HL-60 (cell line): ENCODE results near the gene PCDH18.
A peak's percentile ranks its signal among the peaks of the same experiment; 100 is the strongest.
"Not testable (repeated sequence)": the region's sequence is repeated elsewhere in the genome, so short reads cannot be mapped to it uniquely, and the experiment has no call there.

ENCODE experiments used
- DNase-seq, 2 experiments: peaks; one replicate each; pipeline ENCODE4 v3.0.0-alpha.2; 2010 to 2020; ENCODE audit warnings: low read depth in 1 of 2, low spot score in 1 of 2
- H3K27ac ChIP-seq: fragments of 250-450 bp; sonication (Bioruptor Pico); replicated peaks from 2 replicates; pipeline ENCODE4 v1.5.1; 2020; ENCODE audit warnings: mild to moderate bottlenecking, moderate library complexity
- H3K27me3 ChIP-seq: fragments of 250-450 bp; sonication (Bioruptor Pico); 2 replicates; pipeline ENCODE4 v1.5.1; 2021; ENCODE audit warnings: mild to moderate bottlenecking, moderate library complexity; ENCODE audit not compliant: insufficient read depth, poor library complexity, severe bottlenecking
- H3K4me3 ChIP-seq: replicated peaks from 2 replicates; pipeline ENCODE4 v1.5.1; 2011; ENCODE audit warnings: mild to moderate bottlenecking, control low read depth, low read length; ENCODE audit not compliant: insufficient read depth
- GABPA ChIP-seq: IDR thresholded peaks from 2 replicates; pipeline ENCODE4 v1.6.1; 2012; ENCODE audit warnings: low read depth
- POLR2AphosphoS5 ChIP-seq: IDR thresholded peaks from 2 replicates; pipeline ENCODE4 v1.6.1; 2012; ENCODE audit warnings: low read depth
- SPI1 ChIP-seq: IDR thresholded peaks from 2 replicates; pipeline ENCODE4 v1.6.1; 2012; ENCODE audit warnings: low read depth, mild to moderate bottlenecking, borderline replicate concordance
- TF ChIP-seq, protein P1 (sequence below): IDR thresholded peaks from 2 replicates; pipeline ENCODE4 v1.6.1; 2012; ENCODE audit warnings: low read depth; ENCODE audit not compliant: insufficient replicate concordance
- TF ChIP-seq, protein P2 (sequence below): IDR thresholded peaks from one replicate; pipeline ENCODE4 v1.5.1; 2011; ENCODE audit warnings: low read length, control low read depth, inconsistent platforms; ENCODE audit not compliant: insufficient read depth

PCDH18 gene

DNA sequence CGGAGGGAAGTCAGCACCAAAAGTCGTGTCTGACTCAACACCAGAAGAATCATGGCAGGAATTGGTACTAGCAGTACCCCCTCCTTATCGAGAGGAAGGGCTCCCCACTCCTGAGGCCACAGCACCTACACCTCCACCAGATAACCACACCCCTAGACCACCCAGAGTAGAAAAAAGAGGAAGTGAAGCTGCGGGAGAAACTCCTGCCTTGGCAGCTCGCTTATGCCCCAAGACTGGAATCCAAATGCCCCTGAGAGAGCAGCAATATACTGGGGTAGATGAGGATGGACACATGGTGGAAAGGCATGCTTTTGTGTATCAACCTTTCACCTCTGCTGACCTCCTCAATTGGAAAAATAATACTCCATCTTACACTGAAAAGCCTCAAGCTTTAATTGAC lies 52.6 kb downstream of the PCDH18 start:
- H3K27me3 ChIP-seq, DNase-seq, H3K4me3 ChIP-seq, H3K27ac ChIP-seq: not testable (repeated sequence)
- TF ChIP-seq SPI1 = peak; percentile 36

DNA sequence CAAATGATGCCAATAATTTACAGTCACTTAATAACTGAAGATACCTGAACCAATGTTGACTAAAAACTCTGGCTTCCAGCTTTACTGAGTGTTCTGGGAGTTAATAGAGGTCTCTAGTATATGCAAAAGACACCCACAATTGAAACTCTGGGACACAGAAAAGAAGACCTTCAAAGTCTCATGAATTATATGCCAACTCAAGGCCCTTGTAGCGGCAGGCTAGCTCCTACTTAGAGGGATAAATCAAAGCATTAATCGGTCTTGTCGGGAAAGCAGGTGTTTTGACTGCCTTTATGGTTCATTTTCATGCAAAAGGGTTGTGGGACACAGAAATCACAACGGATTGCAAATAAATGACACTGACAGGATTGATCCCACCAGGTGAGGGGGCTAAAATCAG lies 55.9 kb downstream of the PCDH18 start:
- no peak for DNase-seq
- Histone ChIP-seq H3K27ac (no peak overlapping the region), H3K27me3 (no peaks in the 10 kb centered on the region), H3K4me3 (no peak overlapping the region)
- TF ChIP-seq GABPA = no peak
- TF ChIP-seq, protein P1, sequence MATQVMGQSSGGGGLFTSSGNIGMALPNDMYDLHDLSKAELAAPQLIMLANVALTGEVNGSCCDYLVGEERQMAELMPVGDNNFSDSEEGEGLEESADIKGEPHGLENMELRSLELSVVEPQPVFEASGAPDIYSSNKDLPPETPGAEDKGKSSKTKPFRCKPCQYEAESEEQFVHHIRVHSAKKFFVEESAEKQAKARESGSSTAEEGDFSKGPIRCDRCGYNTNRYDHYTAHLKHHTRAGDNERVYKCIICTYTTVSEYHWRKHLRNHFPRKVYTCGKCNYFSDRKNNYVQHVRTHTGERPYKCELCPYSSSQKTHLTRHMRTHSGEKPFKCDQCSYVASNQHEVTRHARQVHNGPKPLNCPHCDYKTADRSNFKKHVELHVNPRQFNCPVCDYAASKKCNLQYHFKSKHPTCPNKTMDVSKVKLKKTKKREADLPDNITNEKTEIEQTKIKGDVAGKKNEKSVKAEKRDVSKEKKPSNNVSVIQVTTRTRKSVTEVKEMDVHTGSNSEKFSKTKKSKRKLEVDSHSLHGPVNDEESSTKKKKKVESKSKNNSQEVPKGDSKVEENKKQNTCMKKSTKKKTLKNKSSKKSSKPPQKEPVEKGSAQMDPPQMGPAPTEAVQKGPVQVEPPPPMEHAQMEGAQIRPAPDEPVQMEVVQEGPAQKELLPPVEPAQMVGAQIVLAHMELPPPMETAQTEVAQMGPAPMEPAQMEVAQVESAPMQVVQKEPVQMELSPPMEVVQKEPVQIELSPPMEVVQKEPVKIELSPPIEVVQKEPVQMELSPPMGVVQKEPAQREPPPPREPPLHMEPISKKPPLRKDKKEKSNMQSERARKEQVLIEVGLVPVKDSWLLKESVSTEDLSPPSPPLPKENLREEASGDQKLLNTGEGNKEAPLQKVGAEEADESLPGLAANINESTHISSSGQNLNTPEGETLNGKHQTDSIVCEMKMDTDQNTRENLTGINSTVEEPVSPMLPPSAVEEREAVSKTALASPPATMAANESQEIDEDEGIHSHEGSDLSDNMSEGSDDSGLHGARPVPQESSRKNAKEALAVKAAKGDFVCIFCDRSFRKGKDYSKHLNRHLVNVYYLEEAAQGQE = no peak
- TF ChIP-seq POLR2AphosphoS5 = no peak
- TF ChIP-seq, protein P2, sequence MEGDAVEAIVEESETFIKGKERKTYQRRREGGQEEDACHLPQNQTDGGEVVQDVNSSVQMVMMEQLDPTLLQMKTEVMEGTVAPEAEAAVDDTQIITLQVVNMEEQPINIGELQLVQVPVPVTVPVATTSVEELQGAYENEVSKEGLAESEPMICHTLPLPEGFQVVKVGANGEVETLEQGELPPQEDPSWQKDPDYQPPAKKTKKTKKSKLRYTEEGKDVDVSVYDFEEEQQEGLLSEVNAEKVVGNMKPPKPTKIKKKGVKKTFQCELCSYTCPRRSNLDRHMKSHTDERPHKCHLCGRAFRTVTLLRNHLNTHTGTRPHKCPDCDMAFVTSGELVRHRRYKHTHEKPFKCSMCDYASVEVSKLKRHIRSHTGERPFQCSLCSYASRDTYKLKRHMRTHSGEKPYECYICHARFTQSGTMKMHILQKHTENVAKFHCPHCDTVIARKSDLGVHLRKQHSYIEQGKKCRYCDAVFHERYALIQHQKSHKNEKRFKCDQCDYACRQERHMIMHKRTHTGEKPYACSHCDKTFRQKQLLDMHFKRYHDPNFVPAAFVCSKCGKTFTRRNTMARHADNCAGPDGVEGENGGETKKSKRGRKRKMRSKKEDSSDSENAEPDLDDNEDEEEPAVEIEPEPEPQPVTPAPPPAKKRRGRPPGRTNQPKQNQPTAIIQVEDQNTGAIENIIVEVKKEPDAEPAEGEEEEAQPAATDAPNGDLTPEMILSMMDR = no peak
- no peak for TF ChIP-seq SPI1

DNA sequence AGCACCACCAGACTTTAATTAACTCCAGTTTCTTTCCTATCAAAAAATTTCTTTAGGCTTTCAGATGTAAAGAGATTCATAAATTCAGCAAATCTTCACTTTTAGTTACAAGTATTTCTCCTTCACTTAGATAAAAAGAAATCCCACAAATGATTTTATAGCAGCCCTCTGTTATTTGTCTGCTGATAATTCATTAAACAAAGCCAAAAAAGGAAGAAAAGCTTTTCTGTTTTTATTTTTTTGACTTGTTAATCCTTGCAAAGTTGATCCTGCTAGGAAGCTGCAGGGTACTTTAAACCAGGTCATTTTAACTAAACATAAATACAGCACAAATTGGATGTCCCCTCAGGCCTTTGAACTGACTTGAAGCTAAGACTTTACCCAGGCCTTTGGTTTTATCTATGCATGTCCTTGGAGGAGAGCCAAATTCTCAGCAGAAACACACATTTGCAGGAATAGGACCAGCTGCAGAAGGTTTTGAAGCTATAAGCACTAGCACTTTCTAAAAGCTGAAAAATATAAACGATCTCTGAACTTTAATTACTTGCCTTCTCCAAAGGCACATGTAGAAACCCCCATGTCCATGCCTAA lies 57.5 kb downstream of the PCDH18 start:
- Histone ChIP-seq H3K27ac (no peak overlapping the region), H3K4me3 (no peak overlapping the region), H3K27me3 (no peaks in the 10 kb centered on the region)
- no peak for DNase-seq
- no peak for TF ChIP-seq GABPA
- TF ChIP-seq, protein P2 = no peak
- TF ChIP-seq POLR2AphosphoS5 = no peak
- TF ChIP-seq SPI1 = no peak
- TF ChIP-seq, protein P1 = no peak

DNA sequence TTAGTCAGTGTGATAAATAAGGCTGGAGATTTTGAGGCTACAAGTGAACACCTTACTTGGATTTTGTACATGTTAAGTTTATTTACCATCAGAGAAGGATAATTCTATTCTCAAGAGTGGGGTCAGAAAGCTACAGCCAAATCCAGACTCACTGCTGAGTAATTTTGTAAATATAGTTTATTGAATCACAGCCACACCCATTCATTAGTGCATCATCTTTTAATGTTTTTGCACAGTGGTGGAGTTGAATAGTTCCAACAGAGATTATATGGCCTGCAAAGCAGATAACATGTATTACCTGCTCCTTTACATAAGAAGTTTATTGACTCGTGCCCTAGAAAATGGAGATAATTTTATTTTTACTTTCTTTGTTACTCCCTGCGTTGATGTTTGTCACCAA lies 60.4 kb downstream of the PCDH18 start:
- TF ChIP-seq SPI1 = no peak
- TF ChIP-seq, protein P2 = no peak
- TF ChIP-seq, protein P1 = no peak
- no peak for TF ChIP-seq GABPA
- no peak for TF ChIP-seq POLR2AphosphoS5
- Histone ChIP-seq H3K27ac (no peak overlapping the region), H3K27me3 (no peaks in the 10 kb centered on the region), H3K4me3 (no peak overlapping the region)
- no peak for DNase-seq
